Measurements from ENCODE around the gene SEC61B. TPM values are rescaled to one million over a fixed set of nuclear protein-coding genes. Genes with fewer than 3 reads are reported as not detected.

SEC61B gene
- total and polyA plus RNA-seq, 10 of the 15 experiments (the other 5 are each of a cell fraction or from before 2014, with no cell fraction given) = 108 to 747 (median 301) TPM

GRCh38 chr9:99244344-99245260 lies 22.5 kb downstream of the SEC61B start (continued):
- TF ChIP-seq, protein P1, sequence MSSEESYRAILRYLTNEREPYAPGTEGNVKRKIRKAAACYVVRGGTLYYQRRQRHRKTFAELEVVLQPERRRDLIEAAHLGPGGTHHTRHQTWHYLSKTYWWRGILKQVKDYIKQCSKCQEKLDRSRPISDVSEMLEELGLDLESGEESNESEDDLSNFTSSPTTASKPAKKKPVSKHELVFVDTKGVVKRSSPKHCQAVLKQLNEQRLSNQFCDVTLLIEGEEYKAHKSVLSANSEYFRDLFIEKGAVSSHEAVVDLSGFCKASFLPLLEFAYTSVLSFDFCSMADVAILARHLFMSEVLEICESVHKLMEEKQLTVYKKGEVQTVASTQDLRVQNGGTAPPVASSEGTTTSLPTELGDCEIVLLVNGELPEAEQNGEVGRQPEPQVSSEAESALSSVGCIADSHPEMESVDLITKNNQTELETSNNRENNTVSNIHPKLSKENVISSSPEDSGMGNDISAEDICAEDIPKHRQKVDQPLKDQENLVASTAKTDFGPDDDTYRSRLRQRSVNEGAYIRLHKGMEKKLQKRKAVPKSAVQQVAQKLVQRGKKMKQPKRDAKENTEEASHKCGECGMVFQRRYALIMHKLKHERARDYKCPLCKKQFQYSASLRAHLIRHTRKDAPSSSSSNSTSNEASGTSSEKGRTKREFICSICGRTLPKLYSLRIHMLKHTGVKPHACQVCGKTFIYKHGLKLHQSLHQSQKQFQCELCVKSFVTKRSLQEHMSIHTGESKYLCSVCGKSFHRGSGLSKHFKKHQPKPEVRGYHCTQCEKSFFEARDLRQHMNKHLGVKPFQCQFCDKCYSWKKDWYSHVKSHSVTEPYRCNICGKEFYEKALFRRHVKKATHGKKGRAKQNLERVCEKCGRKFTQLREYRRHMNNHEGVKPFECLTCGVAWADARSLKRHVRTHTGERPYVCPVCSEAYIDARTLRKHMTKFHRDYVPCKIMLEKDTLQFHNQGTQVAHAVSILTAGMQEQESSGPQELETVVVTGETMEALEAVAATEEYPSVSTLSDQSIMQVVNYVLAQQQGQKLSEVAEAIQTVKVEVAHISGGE (CRISPR knock-in tag; IDR thresholded peaks at IDR 0.05) = no peak
- TF ChIP-seq MTA3 (IDR thresholded peaks at IDR 0.05; ENCODE audit: borderline replicate concordance, low read length) = no peak; the same call in 1 of the 2 replicates
- peak; percentile 74 for TF ChIP-seq BMI1 (IDR thresholded peaks at IDR 0.05; ENCODE audit: borderline replicate concordance)
- TF ChIP-seq BRCA1 (IDR thresholded peaks at IDR 0.05; ENCODE audit: low read depth, low read length) = no peak
- TF ChIP-seq, protein P2, sequence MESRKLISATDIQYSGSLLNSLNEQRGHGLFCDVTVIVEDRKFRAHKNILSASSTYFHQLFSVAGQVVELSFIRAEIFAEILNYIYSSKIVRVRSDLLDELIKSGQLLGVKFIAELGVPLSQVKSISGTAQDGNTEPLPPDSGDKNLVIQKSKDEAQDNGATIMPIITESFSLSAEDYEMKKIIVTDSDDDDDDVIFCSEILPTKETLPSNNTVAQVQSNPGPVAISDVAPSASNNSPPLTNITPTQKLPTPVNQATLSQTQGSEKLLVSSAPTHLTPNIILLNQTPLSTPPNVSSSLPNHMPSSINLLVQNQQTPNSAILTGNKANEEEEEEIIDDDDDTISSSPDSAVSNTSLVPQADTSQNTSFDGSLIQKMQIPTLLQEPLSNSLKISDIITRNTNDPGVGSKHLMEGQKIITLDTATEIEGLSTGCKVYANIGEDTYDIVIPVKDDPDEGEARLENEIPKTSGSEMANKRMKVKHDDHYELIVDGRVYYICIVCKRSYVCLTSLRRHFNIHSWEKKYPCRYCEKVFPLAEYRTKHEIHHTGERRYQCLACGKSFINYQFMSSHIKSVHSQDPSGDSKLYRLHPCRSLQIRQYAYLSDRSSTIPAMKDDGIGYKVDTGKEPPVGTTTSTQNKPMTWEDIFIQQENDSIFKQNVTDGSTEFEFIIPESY (IDR thresholded peaks at IDR 0.05) = peak; percentile 55; the same call in 1 of the 2 replicates
- peak; percentile 94; the same call in 1 of the 2 replicates for TF ChIP-seq HDAC2 (IDR thresholded peaks at IDR 0.05)
- TF ChIP-seq, protein P3, sequence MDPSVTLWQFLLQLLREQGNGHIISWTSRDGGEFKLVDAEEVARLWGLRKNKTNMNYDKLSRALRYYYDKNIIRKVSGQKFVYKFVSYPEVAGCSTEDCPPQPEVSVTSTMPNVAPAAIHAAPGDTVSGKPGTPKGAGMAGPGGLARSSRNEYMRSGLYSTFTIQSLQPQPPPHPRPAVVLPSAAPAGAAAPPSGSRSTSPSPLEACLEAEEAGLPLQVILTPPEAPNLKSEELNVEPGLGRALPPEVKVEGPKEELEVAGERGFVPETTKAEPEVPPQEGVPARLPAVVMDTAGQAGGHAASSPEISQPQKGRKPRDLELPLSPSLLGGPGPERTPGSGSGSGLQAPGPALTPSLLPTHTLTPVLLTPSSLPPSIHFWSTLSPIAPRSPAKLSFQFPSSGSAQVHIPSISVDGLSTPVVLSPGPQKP (IDR thresholded peaks at IDR 0.05; ENCODE audit: low read depth, low read length) = no peak
- peak; percentile 79; the same call in 1 of the 2 replicates for TF ChIP-seq ZNF384 (IDR thresholded peaks at IDR 0.05; ENCODE audit: borderline replicate concordance, low read depth, low read length)
- TF ChIP-seq RAD51 (IDR thresholded peaks at IDR 0.05) = peak; percentile 38; the same call in 1 of the 2 replicates
- TF ChIP-seq POLR2AphosphoS2 (IDR thresholded peaks at IDR 0.05; ENCODE audit: low read depth, low read length) = no peak
- TF ChIP-seq SMAD5 (IDR thresholded peaks at IDR 0.05; ENCODE audit: low read depth) = no peak
- no peak for TF ChIP-seq JUND (IDR thresholded peaks at IDR 0.05; ENCODE audit: low read depth, low read length)
- no peak for TF ChIP-seq ZNF274 (IDR thresholded peaks at IDR 0.05; ENCODE audit: insufficient read depth, insufficient read length)
- TF ChIP-seq, protein P4, sequence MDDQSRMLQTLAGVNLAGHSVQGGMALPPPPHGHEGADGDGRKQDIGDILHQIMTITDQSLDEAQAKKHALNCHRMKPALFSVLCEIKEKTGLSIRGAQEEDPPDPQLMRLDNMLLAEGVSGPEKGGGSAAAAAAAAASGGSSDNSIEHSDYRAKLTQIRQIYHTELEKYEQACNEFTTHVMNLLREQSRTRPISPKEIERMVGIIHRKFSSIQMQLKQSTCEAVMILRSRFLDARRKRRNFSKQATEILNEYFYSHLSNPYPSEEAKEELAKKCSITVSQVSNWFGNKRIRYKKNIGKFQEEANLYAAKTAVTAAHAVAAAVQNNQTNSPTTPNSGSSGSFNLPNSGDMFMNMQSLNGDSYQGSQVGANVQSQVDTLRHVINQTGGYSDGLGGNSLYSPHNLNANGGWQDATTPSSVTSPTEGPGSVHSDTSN (IDR thresholded peaks at IDR 0.05; ENCODE audit: insufficient replicate concordance, low read depth, low read length) = no peak
- peak; percentile 95 for TF ChIP-seq ATF7 (IDR thresholded peaks at IDR 0.05; ENCODE audit: low read depth)
- peak in 1 of 2 experiments; percentile 75; a peak in 1 of 4 replicates for TF ChIP-seq ETV6 (conservative IDR thresholded peaks at IDR 0.05 in 1 of 2, IDR thresholded peaks at IDR 0.05 in 1 of 2; ENCODE audit: borderline replicate concordance in 1 of 2, low read depth in 1 of 2)
- no peak for TF ChIP-seq RCOR1 (conservative IDR thresholded peaks at IDR 0.05; ENCODE audit: low read depth, low read length)
- TF ChIP-seq BHLHE40 (IDR thresholded peaks at IDR 0.05; ENCODE audit: borderline replicate concordance in 1 of 2, low read depth in 2 of 2, low read length in 1 of 2) = peak; percentile 24 to 53; a peak in 2 of 4 replicates
- 0 out of 2 replicates have a peak, but pooled peaks have one; percentile 13 for TF ChIP-seq YY1 (IDR thresholded peaks at IDR 0.05; ENCODE audit: low read depth, low read length)
- peak; percentile 71 for TF ChIP-seq RELA (IDR thresholded peaks at IDR 0.05; ENCODE audit: borderline replicate concordance, partially characterized antibody)
- TF ChIP-seq CREM (IDR thresholded peaks at IDR 0.05; ENCODE audit: low read depth) = peak; percentile 64; the same call in 1 of the 2 replicates
- TF ChIP-seq SMARCA5 (IDR thresholded peaks at IDR 0.05) = no peak

All from GM12878 (cell line).